ENCODE results near the gene ADAMTSL3.

ADAMTSL3 gene

DNA sequence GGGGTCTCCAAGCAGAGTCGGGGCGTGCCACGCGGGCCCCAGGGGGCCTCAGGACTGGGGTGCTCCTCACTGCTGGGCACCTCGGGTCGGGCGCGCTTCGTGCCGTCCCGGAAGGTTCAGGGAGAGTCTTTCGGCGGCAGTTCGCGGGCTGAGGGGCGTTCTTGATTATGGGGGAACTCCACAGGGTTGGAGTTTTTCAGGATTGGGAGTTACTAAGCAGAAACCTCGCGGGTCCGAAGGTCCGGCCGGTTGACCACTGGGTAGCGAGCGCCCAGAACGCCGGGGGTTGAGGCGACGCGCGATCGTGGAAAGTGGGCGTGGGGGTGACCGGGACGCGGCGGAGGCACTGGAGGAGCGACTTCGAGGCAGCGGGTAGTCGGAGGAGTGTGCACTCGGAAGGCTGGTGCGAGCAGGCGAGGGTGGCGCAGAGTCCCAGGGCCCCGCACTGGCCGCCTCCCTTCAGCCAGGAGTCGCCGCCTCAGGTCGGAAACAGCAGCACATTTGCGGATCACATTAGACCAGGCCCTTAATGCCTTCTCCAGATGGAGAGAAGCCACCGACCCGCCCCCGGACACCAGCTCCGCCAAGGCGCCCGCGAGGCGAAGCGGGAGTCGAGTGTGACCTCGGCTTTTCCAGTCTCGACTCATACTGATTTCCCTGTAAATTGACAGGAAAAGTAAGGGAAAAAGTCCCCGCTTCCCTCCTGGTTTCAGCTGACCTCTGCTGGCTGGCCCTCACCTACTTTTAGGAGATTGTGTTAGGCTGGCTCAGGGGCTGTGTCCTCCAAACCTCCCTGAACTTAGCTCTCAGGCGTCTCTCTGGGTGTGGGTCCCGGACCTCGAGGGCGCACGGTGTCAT is 685 bp downstream of the ADAMTSL3 start:
- DNase-seq (ENCODE audit: extremely low read depth, low read depth), result no peak
- TF ChIP-seq, protein P1, sequence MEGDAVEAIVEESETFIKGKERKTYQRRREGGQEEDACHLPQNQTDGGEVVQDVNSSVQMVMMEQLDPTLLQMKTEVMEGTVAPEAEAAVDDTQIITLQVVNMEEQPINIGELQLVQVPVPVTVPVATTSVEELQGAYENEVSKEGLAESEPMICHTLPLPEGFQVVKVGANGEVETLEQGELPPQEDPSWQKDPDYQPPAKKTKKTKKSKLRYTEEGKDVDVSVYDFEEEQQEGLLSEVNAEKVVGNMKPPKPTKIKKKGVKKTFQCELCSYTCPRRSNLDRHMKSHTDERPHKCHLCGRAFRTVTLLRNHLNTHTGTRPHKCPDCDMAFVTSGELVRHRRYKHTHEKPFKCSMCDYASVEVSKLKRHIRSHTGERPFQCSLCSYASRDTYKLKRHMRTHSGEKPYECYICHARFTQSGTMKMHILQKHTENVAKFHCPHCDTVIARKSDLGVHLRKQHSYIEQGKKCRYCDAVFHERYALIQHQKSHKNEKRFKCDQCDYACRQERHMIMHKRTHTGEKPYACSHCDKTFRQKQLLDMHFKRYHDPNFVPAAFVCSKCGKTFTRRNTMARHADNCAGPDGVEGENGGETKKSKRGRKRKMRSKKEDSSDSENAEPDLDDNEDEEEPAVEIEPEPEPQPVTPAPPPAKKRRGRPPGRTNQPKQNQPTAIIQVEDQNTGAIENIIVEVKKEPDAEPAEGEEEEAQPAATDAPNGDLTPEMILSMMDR (IDR thresholded peaks at IDR 0.05; ENCODE audit: low read depth, low read length, missing control alignments), result no peak
- H3K4me3 ChIP-seq (replicated peaks; ENCODE audit: low read depth, low read length), result no peak overlapping the region

GRCh38 chr15:83655237-83655616 is 1.3 kb downstream of the ADAMTSL3 start:
- no peak overlapping the region for H3K4me3 ChIP-seq (replicated peaks; ENCODE audit: low read depth, low read length)
- no peak for DNase-seq (ENCODE audit: extremely low read depth, low read depth)
- TF ChIP-seq, protein P1 (IDR thresholded peaks at IDR 0.05; ENCODE audit: low read depth, low read length, missing control alignments), result no peak

DNA sequence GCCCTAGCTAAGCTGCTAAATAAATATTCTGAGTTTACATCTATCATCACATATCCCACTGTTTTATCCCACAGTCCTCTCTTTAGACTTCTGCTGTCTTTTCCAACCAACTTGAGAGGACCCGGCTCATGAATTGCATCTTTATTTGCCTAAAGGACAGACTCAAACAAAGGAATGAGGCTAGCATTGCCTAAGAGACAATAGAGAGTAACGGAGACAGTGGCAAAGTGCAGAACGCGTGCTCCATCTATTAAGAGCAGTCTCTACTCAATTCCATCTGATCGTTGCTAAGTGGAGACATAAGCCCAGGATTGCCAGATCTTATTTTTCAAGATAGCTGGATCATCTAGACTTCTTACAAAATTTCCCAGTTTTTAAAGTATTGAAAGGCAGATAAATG is 2.3 kb downstream of the ADAMTSL3 start:
- no peak overlapping the region for H3K4me3 ChIP-seq (replicated peaks; ENCODE audit: low read depth, low read length)
- DNase-seq (ENCODE audit: extremely low read depth, low read depth), result no peak
- TF ChIP-seq, protein P1 (IDR thresholded peaks at IDR 0.05; ENCODE audit: low read depth, low read length, missing control alignments), result no peak

GRCh38 chr15:83656943-83657528 is 3.1 kb downstream of the ADAMTSL3 start:
- no peak for DNase-seq (ENCODE audit: extremely low read depth, low read depth)
- H3K4me3 ChIP-seq (replicated peaks; ENCODE audit: low read depth, low read length), result no peak overlapping the region
- TF ChIP-seq, protein P1 (IDR thresholded peaks at IDR 0.05; ENCODE audit: low read depth, low read length, missing control alignments), result no peak

GRCh38 chr15:83657549-83657948 is 3.6 kb downstream of the ADAMTSL3 start:
- DNase-seq (ENCODE audit: extremely low read depth, low read depth), result no peak
- TF ChIP-seq, protein P1 (IDR thresholded peaks at IDR 0.05; ENCODE audit: low read depth, low read length, missing control alignments), result peak; percentile 33
- H3K4me3 ChIP-seq (replicated peaks; ENCODE audit: low read depth, low read length), result no peak overlapping the region

- no peak for DNase-seq (ENCODE audit: extremely low read depth, low read depth)
- H3K4me3 ChIP-seq (replicated peaks; ENCODE audit: low read depth, low read length), result no peak overlapping the region
- TF ChIP-seq, protein P1 (IDR thresholded peaks at IDR 0.05; ENCODE audit: low read depth, low read length, missing control alignments), result no peak
Observed at GRCh38 chr15:83658430-83659416, 4.8 kb downstream of the ADAMTSL3 start.

All from HFF-Myc (cell line).